GM12875 (cell line): ENCODE measurements around the gene GIGYF1.

ENCODE experiments used
- H3K4me3 ChIP-seq: one replicate; pipeline ENCODE4 v1.5.1; 2011; ENCODE audit warnings: low read depth, low read length, control low read depth
- TF ChIP-seq, protein P1 (sequence below): IDR thresholded peaks from 2 replicates; pipeline ENCODE4 v1.5.1; 2011; ENCODE audit warnings: low read depth, mild to moderate bottlenecking, control low read depth, inconsistent platforms, low read length, moderate library complexity, borderline replicate concordance; ENCODE audit not compliant: insufficient read depth

The GIGYF1 gene

DNA sequence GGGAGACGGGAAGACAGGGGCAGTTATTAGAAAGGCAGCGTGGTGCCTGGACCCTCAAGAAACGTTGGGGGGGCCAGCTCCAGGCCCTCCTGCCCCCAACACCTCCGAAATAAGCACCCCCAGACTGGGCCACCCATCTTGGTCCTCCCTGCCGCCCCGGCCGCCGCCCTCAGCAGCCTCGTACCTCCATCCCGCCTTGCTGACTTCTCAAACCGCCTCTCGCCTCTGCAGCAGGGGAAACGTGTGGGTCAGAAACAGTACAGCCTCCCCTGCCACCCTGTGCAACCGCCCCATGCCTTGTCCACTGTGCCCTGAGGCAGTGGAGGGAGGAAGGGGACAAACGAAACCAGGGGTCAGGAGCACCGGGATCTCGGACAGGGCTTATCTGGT is 7.2 kb downstream of the GIGYF1 start:
- no peak overlapping the region for H3K4me3 ChIP-seq
- TF ChIP-seq, protein P1, sequence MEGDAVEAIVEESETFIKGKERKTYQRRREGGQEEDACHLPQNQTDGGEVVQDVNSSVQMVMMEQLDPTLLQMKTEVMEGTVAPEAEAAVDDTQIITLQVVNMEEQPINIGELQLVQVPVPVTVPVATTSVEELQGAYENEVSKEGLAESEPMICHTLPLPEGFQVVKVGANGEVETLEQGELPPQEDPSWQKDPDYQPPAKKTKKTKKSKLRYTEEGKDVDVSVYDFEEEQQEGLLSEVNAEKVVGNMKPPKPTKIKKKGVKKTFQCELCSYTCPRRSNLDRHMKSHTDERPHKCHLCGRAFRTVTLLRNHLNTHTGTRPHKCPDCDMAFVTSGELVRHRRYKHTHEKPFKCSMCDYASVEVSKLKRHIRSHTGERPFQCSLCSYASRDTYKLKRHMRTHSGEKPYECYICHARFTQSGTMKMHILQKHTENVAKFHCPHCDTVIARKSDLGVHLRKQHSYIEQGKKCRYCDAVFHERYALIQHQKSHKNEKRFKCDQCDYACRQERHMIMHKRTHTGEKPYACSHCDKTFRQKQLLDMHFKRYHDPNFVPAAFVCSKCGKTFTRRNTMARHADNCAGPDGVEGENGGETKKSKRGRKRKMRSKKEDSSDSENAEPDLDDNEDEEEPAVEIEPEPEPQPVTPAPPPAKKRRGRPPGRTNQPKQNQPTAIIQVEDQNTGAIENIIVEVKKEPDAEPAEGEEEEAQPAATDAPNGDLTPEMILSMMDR = no peak

DNA sequence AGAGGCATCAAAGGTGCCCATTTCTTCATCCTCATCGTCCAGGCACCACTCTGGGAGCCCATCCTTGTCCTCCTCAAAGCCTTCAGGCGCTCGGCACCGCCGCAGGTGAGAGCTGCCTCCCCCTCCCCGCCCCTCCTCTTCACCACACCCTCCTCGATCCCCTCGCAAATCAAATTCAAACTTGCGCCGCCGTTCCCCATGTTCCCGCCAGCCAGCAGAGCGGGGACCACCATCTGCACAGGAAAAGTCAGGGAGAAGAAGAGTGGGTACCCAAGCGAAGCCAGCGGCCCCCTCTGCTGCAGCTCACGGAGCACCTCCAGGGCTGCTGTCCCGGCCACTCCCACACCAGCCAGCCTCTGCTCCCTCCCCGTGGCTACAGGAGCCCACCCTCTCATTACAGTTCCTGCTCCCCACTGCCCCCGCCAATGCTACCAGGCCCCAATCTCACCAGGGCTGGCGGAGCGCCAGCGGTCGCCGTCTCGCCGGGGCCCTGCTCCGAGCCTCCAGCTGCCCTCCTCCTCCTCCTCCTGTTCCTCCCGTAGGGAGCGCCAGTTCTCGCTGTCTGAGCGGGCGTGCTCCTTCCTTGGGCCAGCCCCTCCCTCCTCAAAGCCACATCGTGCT is 7.7 kb downstream of the GIGYF1 start:
- H3K4me3 ChIP-seq = no peak overlapping the region
- TF ChIP-seq, protein P1 = no peak

DNA sequence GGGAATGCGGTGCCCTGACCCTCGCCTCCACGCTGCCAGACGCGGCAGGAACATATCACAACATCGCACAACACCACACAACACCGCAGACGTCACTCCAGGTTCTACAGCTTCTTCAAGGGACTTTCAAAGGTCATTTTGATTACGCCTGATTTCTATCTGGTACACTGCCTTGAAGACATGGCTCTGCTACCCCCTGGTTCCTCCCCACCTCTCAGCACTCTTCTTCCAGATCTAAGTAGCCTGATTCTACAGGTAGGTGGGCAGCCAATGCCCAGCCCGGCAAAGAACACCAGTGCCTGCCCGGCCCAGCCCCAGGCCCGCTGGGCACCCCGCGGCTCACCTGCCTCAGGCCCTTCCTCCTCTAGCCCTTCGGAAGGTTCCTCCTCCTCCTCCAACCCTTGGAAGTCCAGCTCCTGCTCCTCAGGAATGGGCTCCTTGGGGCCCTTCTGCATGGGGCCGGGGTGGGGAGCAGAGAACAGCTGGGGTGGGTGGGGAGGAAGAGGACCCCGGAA is 8.4 kb downstream of the GIGYF1 start:
- no peak overlapping the region for H3K4me3 ChIP-seq
- TF ChIP-seq, protein P1 = no peak

DNA sequence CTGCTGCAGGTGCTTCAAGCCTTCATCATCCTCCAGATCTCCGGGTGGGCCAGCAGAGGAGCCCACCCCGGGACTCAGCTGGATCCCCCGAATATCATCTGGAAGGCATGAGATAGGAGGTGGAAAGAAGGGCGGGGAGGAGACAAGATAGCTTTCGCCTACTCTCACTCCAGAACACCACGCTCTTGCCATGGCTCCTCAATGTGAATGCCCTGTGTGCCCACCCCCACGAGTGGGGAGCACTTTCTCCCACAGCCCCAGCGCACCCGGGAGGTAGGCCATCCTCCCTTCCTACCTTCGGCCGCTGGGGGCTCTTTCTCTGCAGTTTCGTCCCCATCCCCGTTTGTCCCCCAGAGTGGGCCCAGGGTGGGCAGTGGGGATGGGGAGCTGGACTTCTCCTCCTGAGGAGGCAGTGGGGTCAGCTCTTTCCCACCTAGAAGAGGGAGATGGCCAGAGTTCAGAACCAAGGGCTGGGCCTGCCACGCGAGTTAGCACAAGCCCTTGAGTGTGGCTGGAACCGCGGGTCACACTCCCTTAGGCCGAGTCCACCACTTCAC is 8.9 kb downstream of the GIGYF1 start:
- H3K4me3 ChIP-seq = no peak overlapping the region
- TF ChIP-seq, protein P1 = no peak

DNA sequence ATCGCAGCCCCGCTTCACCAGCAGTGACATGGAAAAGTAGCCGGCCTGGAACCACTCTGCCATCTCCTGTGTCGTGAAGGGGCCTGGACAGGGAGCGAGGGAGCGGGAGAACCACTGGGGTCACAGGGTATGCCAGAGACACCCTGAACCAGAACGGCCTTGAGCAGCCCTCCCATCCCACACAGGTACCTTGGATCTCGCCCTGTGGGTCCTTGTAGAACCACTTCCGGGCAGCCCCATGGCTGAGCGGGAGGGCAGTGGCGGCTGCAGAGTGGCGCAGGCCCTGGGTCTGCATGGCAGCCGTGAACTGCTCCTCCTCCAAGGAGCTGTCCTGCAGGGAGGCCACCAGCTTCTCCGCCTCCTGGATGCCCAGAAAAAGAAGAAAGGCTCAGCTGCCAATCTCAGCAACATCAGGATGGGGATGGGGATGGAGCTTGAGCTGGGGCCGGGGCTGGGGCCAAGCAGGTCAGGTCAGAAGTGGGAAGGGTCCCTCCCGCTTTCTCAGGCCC is 9.5 kb downstream of the GIGYF1 start:
- TF ChIP-seq, protein P1 = no peak

DNA sequence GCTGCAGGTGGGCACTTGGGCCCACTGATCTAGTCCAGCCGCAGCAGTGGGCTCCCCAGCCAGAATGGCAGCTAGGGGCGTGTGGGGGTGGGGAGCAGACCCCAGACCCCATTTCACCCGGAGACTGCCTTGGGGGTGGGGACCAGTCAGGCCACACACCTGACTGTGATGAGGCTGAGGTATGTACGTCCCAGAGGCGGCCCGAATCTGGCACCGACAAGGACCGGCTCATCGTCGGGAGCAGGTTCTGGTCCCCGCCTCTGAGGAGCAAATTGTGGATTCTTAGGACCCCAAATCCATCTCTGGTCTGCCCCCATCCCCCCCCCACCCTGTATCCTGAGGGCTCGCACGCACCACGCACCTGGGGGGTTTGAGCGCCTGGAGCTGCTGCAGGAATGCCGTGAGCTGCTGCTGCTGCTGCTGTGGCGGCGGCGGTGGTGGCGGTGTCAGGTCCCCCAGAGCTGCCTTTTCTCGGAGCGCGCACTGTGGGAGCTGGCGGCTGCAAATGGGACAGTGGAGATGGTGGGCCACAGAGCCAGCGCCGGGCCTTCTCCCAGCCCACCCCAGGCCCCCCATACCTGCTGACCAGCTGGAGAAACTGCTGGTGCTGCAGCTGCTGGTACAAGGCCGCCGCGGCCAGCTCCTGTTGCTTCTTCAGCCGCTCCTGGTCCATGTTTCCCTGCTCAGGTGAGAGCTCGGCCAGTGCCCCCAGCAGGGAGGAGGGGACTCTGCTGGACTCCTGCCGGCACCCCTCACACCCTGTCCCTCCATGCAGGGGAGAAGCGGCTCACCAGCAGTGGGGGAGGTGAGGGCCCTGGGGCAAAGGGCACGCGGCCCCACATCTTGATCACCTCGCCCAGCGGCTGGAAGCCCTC is 10.2 kb downstream of the GIGYF1 start:
- no peak overlapping the region for H3K4me3 ChIP-seq
- TF ChIP-seq, protein P1 = no peak

More for the DNA sequence above, 9.5 kb downstream of the GIGYF1 start:
- H3K4me3 ChIP-seq = no peak overlapping the region
